ENCODE results near the gene PRDM10.

The PRDM10 gene

DNA sequence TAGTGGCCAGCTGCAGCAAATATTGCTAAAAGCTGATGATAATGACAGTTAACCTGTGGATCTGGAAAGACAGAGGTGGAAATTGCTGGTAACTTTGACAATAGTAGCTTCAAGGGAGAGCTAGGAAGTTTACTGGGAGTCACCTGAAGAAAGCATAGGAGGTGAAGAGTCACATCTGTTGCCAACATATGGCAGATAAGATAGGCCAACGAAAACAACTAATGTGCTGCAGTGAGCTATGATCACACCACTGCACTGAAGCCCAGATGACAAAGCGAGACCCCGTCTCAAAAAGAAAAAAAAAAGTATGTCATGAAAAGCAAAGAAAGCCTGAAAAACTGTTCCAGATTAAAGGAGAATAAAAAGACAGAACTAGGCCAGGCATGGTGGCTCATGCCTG, 4.3 kb upstream of the PRDM10 start:
- no peak for DNase-seq

- no peak for DNase-seq
These were observed 1.0 kb upstream of the PRDM10 start for GRCh38 chr11:130003717-130004001.

- DNase-seq = peak; percentile 100
These were observed 446 bp upstream of the PRDM10 start for GRCh38 chr11:130002846-130003716.

DNA sequence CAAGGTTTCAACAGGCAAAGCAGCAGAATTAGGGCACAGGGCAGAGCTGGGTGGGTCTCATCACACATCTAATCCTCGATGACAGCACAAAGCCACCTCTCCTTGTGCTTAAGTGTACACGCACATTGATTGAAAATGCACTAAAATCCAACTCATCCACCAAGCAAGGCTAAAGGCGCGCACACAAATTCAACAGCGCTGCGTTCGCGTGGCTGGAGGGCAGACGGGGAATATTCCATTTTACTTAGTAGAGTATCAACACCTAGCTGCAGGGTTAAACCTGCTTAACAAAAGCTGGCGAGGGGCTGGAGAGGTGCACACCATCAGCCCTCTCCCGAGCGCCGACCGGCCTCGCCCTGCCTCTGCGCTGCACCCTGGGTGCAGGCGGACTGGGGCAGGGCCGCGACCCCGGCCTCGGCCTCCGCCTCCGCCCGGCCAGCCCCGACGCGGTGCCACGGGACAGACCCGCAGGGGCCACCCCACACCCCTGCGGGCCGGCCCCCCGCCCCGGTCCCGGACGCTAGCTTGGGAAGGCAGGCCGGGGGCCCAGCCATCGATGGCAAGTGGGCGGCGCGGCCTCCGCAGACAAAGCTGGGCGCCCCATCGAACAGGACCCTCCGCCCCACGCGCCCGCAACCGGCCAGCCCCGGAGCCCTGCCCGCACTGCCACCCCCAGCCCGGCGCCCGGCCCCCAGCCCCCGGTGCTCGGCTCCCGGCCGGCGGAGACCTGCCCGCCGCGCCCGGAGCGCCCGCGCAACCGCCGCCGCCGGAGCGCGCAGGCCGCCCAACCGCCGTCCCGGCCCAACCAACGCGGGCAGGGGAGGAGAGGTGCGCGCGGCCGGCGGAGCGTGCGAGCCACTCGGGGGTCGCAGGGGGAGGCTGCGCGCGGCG, 929 bp downstream of the PRDM10 start:
- DNase-seq = peak; percentile 22

DNA sequence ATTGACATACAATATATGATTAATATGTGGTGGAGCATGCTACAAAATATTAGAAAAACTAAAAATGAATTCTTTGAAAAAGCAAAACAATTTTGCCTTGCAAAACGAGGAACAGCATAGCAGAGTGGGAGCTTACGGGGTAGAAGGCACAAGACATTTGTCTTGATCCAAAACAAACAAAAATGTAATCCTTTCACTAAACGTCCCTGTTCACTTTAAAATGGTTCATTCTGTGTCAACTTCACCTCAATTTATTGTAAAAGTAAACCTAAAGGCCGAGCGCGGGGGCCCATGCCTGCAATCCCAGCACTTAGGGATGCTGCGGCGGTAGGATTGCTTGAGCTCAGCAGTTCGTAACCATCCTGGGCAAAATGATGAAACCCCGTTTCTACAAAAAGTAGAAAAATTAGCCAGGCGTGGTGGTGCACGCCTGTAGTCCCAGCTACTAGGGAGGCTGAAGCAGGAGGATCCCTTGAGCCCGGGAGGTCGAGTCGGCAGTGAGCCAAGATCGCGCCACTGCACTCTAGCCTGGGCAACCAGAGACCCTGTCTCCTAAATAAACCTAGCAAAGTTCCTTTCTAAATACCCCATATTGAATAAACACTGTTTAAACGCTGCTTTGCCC, 2.0 kb downstream of the PRDM10 start:
- no peak for DNase-seq

DNA sequence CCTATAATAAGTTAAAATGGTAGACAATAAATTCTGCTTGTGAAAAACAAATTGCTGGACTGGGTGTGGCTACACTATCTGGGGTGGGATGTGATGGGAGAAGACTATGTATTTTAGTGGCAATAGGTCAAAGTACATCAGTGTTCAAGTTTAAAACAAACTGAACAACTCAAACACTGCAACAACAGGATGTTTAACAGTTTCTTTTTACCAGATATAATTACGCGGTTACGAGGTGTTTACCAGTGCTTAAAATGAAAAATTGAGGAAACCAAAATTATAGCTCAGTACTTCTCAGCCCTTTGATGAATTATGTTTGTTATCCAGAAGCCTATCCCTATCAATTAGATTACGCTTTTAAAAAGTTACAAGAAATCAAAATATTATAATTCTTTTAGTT, 3.2 kb downstream of the PRDM10 start:
- no peak for DNase-seq

DNA sequence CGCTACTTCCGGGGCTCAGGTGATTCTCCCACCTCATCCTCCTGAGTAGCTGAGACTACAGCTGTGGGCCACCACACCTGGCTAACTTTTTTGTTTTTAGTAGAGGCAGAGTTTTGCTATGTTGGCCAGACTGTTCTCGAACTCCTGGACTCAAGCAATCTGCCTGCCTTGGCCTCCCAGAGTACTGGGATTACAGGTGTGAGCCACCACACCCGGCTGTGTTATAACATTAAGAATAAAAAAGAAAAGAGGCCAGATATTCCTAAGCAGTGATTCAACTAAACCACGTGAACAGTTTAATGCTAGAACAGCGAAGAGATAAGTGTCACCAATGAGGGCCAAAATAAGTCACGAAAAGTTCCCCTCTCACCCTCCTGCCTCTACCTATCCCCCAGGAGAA, 3.7 kb downstream of the PRDM10 start:
- no peak for DNase-seq

DNA sequence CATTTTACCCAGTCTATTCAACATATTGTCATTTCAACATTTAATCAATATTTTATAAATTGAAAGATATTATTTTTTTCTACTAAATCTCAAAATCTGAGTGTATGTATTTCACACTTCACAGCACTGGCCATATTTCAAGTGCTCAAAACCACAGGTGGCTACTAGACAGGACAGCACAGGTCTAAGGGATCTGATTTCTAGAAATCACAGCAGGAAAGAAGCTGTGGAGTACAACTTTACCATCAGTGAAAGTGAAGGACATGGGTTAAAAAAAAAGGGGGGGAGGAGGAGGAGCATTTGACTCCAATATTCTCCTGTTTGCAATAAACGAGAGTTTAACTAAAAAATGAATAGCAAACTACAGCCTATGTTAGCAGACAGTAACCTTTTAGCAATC, 4.5 kb downstream of the PRDM10 start:
- DNase-seq = no peak

GRCh38 chr11:129997513-129997912, 5.1 kb downstream of the PRDM10 start:
- DNase-seq = no peak

DNA sequence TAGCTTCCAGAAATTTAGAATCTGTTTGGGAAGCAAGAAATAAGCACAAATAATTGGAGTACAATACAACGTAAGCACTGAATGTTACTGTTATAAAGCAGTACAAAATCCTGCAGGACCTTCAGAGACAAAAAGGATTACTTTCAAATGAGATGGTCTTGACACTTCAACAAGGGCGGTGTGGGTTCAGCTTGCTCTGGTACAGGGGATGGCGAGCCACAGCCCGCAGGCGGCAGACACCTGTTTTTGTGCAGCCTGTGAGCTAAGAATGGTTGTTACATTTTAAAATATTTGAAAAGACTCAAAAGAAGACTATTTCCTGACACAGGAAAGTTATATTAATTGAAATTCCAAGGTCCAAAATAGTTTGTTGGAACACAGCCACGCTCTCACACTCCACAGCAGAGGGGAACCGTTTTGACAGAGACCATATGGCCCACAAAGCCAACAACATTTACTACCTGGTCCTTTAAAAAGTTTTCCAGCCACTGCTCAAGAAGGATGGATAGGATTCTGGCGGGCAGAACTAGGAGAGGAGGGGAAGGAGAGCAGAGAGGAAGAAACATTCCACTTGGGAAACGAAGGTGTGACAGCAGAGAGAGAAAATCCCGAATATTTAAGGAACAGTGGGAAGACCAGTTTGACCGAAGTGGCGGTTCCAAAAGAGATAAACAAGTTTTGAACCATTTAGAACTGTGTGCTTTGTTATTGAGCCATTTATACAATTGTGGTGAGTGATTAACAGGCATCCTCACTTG, 6.3 kb downstream of the PRDM10 start:
- no peak for DNase-seq

- no peak for DNase-seq
These were observed 7.5 kb downstream of the PRDM10 start for GRCh38 chr11:129995163-129995562.

DNA sequence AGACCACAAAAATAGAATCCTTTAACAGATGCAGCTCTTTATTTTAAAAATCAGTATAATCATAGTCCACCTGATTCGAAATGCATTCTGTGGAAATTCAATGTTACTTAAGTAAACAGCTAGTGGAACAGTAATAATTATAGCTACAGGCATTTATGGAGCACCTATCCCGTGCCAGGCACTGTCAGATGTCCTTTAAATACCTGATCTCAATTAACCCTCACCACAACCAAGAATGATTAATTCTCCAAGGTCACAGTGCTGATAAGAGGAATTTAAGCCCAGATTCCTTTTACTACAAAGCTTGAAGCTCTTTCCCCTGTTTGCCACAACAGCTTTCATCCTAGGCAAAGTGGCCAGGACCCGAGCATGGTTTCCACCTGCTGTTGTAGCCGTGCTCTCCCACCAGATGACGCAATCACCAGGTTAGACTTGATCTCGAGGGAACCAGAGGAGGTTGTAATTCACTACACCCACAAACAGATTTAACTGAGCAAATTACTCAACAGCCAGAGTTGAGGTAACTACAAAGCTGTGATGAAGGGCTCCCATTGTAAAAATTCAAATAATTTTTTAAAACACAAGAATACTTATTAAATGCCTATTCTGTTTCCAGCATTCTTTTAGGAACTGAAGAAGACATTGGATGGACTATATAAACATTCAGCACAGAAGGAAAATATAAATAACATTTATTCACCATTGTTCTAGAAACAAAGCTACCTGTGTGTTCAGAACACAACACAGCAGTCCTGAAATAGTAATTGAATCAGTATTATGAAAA, 10.3 kb downstream of the PRDM10 start:
- peak; percentile 28 for DNase-seq

- DNase-seq = no peak
These were observed 13.4 kb downstream of the PRDM10 start for GRCh38 chr11:129989149-129989813.

GRCh38 chr11:129987950-129988349, 14.7 kb downstream of the PRDM10 start:
- no peak for DNase-seq

DNA sequence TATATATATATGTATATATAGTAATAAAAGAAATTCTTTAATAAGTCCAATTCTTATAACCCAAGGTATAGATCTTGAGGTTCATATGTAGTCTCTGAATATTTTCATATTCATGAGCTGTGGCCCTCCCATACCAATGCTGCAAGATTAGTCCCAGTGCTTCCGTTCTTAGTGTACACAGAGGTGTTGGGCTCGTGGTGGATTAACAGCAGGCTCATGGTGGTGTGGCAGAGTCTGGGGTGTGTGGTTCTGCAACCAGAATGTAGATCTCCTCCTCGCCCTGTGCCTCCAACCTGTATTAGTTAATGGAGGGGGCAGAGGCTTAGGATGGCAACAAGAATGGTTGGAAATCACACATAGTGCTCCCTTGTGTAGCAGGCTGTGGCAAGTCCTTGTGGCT, 16.8 kb downstream of the PRDM10 start:
- no peak for DNase-seq

DNA sequence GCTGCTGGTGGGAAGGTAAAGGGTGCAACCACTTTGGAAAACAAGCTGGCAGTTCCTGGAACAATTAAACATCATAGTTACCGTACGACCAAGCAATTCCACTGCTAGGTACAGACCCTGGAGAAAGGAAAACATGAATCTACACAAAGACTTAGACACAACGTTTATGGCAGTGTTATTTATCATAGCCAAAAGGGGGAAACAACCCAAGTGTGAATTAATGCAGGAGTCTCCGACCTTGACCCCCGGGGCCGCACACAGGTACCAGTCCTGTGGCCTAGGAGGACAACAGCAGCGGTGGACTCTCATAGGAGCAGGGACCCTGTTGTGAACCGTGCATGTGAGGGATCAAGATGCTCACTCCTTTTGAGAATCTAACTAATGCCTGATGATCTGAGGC, 22.5 kb downstream of the PRDM10 start:
- DNase-seq = no peak

GRCh38 chr11:129979046-129979605, 23.5 kb downstream of the PRDM10 start:
- DNase-seq = no peak

- no peak for DNase-seq
These were observed 24.2 kb downstream of the PRDM10 start for GRCh38 chr11:129978447-129978846.

- DNase-seq = no peak
These were observed 26.3 kb downstream of the PRDM10 start for GRCh38 chr11:129976328-129976727.

GRCh38 chr11:129975543-129975942, 27.1 kb downstream of the PRDM10 start:
- no peak for DNase-seq

DNA sequence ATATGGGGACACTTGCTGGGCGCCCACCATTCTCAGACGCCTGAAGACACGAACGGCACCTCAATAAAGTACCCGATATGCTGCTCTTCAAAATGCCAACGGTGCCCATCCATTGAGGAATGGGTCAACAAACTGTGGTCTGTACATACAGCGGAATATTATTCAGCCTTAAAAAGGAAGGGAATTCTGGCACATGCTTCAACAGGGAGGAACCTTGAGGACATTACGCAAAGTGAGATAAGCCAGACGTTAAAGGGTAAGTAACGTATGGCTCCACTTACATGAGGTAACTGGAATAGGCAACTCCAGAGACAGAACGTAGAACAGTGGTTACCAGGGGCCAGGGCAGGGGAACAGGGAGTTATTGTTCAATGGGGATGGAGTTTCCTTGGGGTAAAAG, 28.0 kb downstream of the PRDM10 start:
- no peak for DNase-seq
